Stimulated activated naive CD8-positive, alpha-beta T cell treated with anti-CD3 and anti-CD28 coated beads, Interleukin-15, Interleukin-2, amounts not matched to agents 100 ng/mL and 50 ng/mL, for 24 hours (primary cell): ENCODE measurements around the gene E2F2.
"Not testable (repeated sequence)": the region's sequence is repeated elsewhere in the genome, so short reads cannot be mapped to it uniquely, and the experiment has no call there.

Source experiments
- H3K27ac Mint-ChIP-seq: one replicate; pipeline ENCODE4 v1.8.0; 2021; ENCODE audit warnings: mild to moderate bottlenecking, mixed read lengths
- H3K27me3 Mint-ChIP-seq: one replicate; pipeline ENCODE4 v1.8.0; 2021; ENCODE audit warnings: mixed read lengths
- H3K36me3 Mint-ChIP-seq: one replicate; pipeline ENCODE4 v1.8.0; 2021; ENCODE audit warnings: low read depth, mixed read lengths
- H3K4me1 Mint-ChIP-seq: one replicate; pipeline ENCODE4 v1.8.0; 2021; ENCODE audit warnings: low read depth, mixed read lengths
- H3K4me3 Mint-ChIP-seq: one replicate; pipeline ENCODE4 v1.8.0; 2021; ENCODE audit warnings: mild to moderate bottlenecking, mixed read lengths
- H3K9me3 Mint-ChIP-seq: one replicate; pipeline ENCODE4 v1.8.0; 2021; ENCODE audit warnings: mixed read lengths

The E2F2 gene

DNA sequence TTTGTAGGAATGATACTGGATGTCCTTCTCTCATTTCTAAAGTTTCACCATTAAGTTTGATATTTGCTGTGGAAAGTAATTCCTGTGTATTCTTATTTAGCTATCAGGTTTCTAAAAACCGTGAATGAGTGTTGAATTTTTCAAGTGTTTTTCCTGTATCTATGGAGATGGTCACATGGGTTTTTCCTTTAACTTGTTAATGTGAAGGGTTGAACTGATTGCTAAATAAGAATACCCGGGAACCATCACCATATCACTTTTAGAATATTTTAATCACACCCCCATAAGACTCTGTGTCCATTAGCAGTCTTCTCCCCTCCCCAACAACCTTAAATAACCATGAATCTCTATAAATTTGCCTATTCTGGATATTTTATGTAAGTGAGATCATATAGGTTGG, 30.6 kb downstream of the E2F2 start:
- Mint-ChIP-seq H3K27ac (no peak overlapping the region), H3K9me3 (no peaks in the 10 kb centered on the region), H3K4me3 (no peak overlapping the region), H3K4me1 (no peaks in the 10 kb centered on the region), H3K36me3 (peaks cover 4% of the 10 kb centered on the region), H3K27me3 (no peaks in the 10 kb centered on the region)

DNA sequence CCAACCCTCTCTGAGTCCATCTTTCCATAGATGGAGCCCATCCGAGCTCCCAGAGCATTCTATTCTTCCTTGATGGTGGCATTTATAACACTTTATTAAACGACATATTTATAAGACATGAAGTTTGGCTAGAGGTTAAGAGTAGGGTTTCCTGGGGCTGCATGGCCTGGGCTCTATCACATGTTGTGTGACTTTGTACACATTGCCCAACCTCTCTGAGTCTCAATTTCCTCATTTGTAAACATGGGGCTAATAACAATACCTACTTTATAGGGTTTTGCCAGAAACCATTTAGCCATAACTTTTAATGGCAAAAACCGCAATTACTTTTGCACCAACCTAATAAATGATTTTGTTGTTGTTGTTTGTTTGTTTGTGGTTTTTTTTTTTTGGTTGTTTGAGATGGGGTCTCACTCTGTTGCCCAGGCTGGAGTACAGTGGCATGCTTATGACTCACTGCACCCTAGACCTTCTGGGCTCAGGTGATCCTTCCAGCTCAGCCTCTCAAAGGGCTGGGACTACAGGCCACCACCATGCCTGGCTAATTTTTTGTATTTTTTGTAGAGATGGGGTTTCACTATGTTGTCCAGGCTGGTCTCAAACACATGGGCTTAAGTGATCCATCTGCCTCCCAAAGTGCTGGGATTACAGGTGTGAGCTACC, 33.1 kb downstream of the E2F2 start:
- H3K9me3 Mint-ChIP-seq: no peaks in the 10 kb centered on the region
- no peaks in the 10 kb centered on the region for H3K4me1 Mint-ChIP-seq
- no peak overlapping the region for H3K27ac Mint-ChIP-seq
- no peaks in the 10 kb centered on the region for H3K36me3 Mint-ChIP-seq
- H3K4me3 Mint-ChIP-seq: no peak overlapping the region
- no peaks in the 10 kb centered on the region for H3K27me3 Mint-ChIP-seq

- Mint-ChIP-seq H3K9me3 (no peaks in the 10 kb centered on the region), H3K4me3 (no peak overlapping the region), H3K27me3 (peaks cover 2% of the 10 kb centered on the region), H3K27ac (no peak overlapping the region), H3K4me1 (no peaks in the 10 kb centered on the region), H3K36me3 (no peaks in the 10 kb centered on the region)
Observed at GRCh38 chr1:23496490-23497181, 34.4 kb downstream of the E2F2 start.

DNA sequence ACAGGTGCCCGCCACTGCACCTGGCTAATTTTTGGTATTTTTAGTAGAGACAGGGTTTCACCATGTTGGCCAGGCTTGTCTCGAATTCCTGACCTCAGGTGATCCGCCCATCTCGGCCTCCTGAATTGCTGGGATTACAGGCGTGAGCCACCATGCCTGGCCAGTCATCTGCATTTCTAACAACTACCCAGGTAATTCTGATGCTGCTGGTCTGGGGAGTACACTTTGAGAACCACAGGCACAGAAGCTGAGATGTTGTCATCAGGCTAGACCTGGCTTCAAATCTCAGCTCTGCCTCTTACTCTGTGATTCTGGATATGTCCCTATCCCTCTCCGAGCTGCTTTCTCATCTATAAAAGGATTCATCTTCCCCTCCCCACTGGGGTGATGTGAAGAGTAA, 36.2 kb downstream of the E2F2 start:
- not testable (repeated sequence) for H3K4me3 Mint-ChIP-seq, H3K36me3 Mint-ChIP-seq, H3K9me3 Mint-ChIP-seq, H3K4me1 Mint-ChIP-seq, H3K27ac Mint-ChIP-seq
- peaks cover 15% of the 10 kb centered on the region for H3K27me3 Mint-ChIP-seq

- H3K36me3 Mint-ChIP-seq, H3K4me1 Mint-ChIP-seq, H3K9me3 Mint-ChIP-seq, H3K4me3 Mint-ChIP-seq: not testable (repeated sequence)
- H3K27ac Mint-ChIP-seq: peak overlapping the region; percentile 69
- H3K27me3 Mint-ChIP-seq: peaks cover 26% of the 10 kb centered on the region
Observed at GRCh38 chr1:23492776-23493175, 38.3 kb downstream of the E2F2 start.

GRCh38 chr1:23492132-23492720, 38.8 kb downstream of the E2F2 start:
- H3K27me3 Mint-ChIP-seq: peaks cover 27% of the 10 kb centered on the region
- H3K4me1 Mint-ChIP-seq: no peaks in the 10 kb centered on the region
- H3K9me3 Mint-ChIP-seq: no peaks in the 10 kb centered on the region
- no peaks in the 10 kb centered on the region for H3K36me3 Mint-ChIP-seq
- no peak overlapping the region for H3K4me3 Mint-ChIP-seq
- H3K27ac Mint-ChIP-seq: peak overlapping the region; percentile 69

DNA sequence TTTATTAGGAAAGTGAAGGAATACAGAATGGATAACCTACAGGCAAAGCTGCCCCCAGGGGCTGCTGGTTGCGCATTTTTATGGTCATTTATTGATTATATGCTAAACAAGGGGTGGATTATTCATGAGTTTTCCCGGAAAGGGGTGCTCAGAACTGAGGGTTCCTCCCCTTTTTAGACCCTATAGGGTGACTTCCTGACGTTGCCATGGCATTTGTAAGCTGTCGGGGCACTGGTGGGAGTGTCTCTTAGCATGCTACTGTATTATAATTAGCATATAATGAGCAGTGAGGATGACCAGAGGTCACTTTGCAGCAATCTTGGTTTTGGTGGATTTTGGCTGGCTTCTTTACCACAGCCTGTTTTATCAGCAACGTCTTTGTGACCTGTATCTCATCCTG, 41.2 kb downstream of the E2F2 start:
- H3K4me1 Mint-ChIP-seq: peaks cover 6% of the 10 kb centered on the region
- no peak overlapping the region for H3K4me3 Mint-ChIP-seq
- H3K27me3 Mint-ChIP-seq: peaks cover 36% of the 10 kb centered on the region
- H3K27ac Mint-ChIP-seq: no peak overlapping the region
- H3K36me3 Mint-ChIP-seq: no peaks in the 10 kb centered on the region
- H3K9me3 Mint-ChIP-seq: no peaks in the 10 kb centered on the region

DNA sequence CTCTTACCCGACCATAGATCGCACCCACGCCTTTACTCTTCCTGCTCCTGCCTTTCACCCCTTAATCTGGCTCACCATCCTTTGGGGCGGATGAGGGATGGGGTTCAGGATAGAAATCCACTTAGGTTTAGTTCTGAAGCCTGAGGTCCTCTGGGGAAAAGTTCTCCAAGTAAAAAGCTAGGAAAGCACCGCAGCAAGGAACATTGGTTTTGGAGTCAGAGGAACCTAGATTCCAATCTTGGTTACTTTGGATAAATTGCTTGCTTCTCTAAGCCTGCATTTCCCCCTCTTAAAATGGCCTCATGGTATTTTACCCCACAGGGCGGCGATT, 46.1 kb downstream of the E2F2 start:
- no peaks in the 10 kb centered on the region for H3K36me3 Mint-ChIP-seq
- peaks cover 39% of the 10 kb centered on the region for H3K27me3 Mint-ChIP-seq
- peak overlapping the region; percentile 78 for H3K4me3 Mint-ChIP-seq
- peaks cover 23% of the 10 kb centered on the region for H3K4me1 Mint-ChIP-seq
- H3K9me3 Mint-ChIP-seq: no peaks in the 10 kb centered on the region
- H3K27ac Mint-ChIP-seq: peak overlapping the region; percentile 40

GRCh38 chr1:23484253-23485001, 46.6 kb downstream of the E2F2 start:
- Mint-ChIP-seq H3K36me3 (no peaks in the 10 kb centered on the region), H3K4me3 (peak overlapping the region; percentile 78), H3K27ac (peak overlapping the region; percentile 40), H3K9me3 (no peaks in the 10 kb centered on the region), H3K4me1 (peaks cover 23% of the 10 kb centered on the region), H3K27me3 (peaks cover 36% of the 10 kb centered on the region)

- peaks cover 36% of the 10 kb centered on the region for H3K27me3 Mint-ChIP-seq
- peak within 1 kb of the TSS; percentile 78 for H3K4me3 Mint-ChIP-seq
- H3K36me3 Mint-ChIP-seq: no peaks in the 10 kb centered on the region
- H3K9me3 Mint-ChIP-seq: no peaks in the 10 kb centered on the region
- peaks cover 23% of the 10 kb centered on the region for H3K4me1 Mint-ChIP-seq
- H3K27ac Mint-ChIP-seq: peak within 1 kb of the TSS; percentile 40
Observed at GRCh38 chr1:23483321-23484252, 47.4 kb downstream of the E2F2 start, which contains the start of gene ASAP3. Gene ASAP3, minus strand, starts transcription at chr1:23484179. Its CDS starts 46 bp downstream, at chr1:23484133.

DNA sequence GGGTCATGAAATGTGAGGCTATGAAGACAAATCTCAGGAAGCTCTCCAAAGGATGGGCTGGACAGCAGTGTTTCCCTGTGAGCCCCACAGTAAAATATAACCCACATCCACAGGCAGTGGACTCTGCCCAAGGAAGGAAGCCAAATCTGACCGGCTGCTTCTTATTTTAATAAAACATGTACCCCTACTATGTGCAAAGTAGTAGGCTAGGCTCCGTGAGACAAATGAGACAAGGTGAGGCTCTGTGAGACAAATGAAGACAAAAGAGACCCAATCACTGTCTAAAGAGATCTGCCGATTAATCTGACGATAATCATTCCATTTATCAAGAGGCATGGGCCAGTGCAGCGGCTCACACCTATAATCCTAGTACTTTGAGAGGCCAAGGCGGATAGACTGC, 49.1 kb downstream of the E2F2 start:
- H3K9me3 Mint-ChIP-seq: no peaks in the 10 kb centered on the region
- peaks cover 23% of the 10 kb centered on the region for H3K4me1 Mint-ChIP-seq
- H3K36me3 Mint-ChIP-seq: no peaks in the 10 kb centered on the region
- H3K27me3 Mint-ChIP-seq: peaks cover 27% of the 10 kb centered on the region
- no peak overlapping the region for H3K4me3 Mint-ChIP-seq
- no peak overlapping the region for H3K27ac Mint-ChIP-seq

- no peak overlapping the region for H3K4me3 Mint-ChIP-seq
- no peak overlapping the region for H3K27ac Mint-ChIP-seq
- H3K9me3 Mint-ChIP-seq: no peaks in the 10 kb centered on the region
- H3K36me3 Mint-ChIP-seq: no peaks in the 10 kb centered on the region
- H3K27me3 Mint-ChIP-seq: peaks cover 30% of the 10 kb centered on the region
- peaks cover 23% of the 10 kb centered on the region for H3K4me1 Mint-ChIP-seq
Observed at GRCh38 chr1:23481026-23481597, 49.9 kb downstream of the E2F2 start.

GRCh38 chr1:23480187-23481025, 50.6 kb downstream of the E2F2 start:
- Mint-ChIP-seq H3K36me3 (no peaks in the 10 kb centered on the region), H3K27me3 (peaks cover 26% of the 10 kb centered on the region), H3K27ac (no peak overlapping the region), H3K4me3 (no peak overlapping the region), H3K4me1 (peaks cover 23% of the 10 kb centered on the region), H3K9me3 (no peaks in the 10 kb centered on the region)
